Measurements from ENCODE around the gene MINDY4. TPM values are rescaled to one million over a fixed set of nuclear protein-coding genes. Genes with fewer than 3 reads are reported as not detected.

MINDY4 gene
- total RNA-seq, 6 experiments from 2014 or later: 1.2 to 3.2 (median 2.3) TPM

- H3K4me3 ChIP-seq: no peak overlapping the region
- H3K36me3 ChIP-seq: no peaks in the 10 kb centered on the region
- no peaks in the 10 kb centered on the region for H3K4me1 ChIP-seq
- WGBS (ENCODE audit: insufficient coverage, low coverage, low lambda C conversion rate, missing lambda C conversion rate): 93% methylated on average over 2 of the region's 11 CpGs
- DNase-seq (peak in 1 of 3 donors; percentile 29), ATAC-seq (no peak)
- intact Hi-C loops (cut with DNase I): no loop called here
- no peak for TF ChIP-seq CTCF (IDR thresholded peaks at IDR 0.05)
- no peak for TF ChIP-seq POLR2A (IDR thresholded peaks at IDR 0.05)
- no peaks in the 10 kb centered on the region for H3K9me3 ChIP-seq
- H3K27ac ChIP-seq: no peak overlapping the region
- no peaks in the 10 kb centered on the region for H3K27me3 ChIP-seq
Observed at GRCh38 chr7:30843741-30844482, 72.7 kb downstream of the MINDY4 start.

DNA sequence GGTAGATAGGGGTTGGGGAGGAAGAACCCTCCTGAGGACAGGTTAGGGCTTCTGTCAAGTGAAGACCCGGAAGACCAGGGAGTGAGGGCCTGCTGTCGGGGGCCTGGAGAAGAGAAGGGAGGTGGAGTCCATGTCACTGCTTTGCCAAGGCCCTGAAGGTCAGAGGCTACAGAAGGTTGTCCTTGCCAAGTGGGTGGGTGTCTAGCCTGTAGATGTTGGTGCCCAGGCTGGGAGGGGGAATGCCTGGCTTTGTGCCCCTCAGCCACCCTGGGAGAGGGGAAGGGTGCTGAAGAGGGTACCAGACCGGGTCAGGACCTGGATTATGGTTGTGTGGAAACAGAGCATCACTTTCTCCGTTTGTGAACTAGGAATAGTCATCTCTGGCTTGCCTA, 73.3 kb downstream of the MINDY4 start:
- Histone ChIP-seq H3K4me1 (no peaks in the 10 kb centered on the region), H3K4me3 (no peak overlapping the region), H3K27me3 (no peaks in the 10 kb centered on the region), H3K9me3 (no peaks in the 10 kb centered on the region), H3K27ac (no peak overlapping the region), H3K36me3 (no peaks in the 10 kb centered on the region)
- intact Hi-C loops (cut with DNase I): no loop called here
- DNase-seq (no peak), ATAC-seq (no peak)
- TF ChIP-seq POLR2A (IDR thresholded peaks at IDR 0.05) (no peak), CTCF (IDR thresholded peaks at IDR 0.05) (no peak)
- WGBS (ENCODE audit: insufficient coverage, low coverage, low lambda C conversion rate, missing lambda C conversion rate): 63% methylated on average over 2 of the region's 4 CpGs

- Histone ChIP-seq H3K36me3 (no peaks in the 10 kb centered on the region), H3K27ac (no peak overlapping the region), H3K4me1 (no peaks in the 10 kb centered on the region), H3K9me3 (no peaks in the 10 kb centered on the region), H3K4me3 (no peak overlapping the region), H3K27me3 (no peaks in the 10 kb centered on the region)
- DNase-seq: no peak
- no peak for ATAC-seq
- 80% methylated on average over 1 of the region's 3 CpGs for WGBS (ENCODE audit: insufficient coverage, low coverage, low lambda C conversion rate, missing lambda C conversion rate)
- TF ChIP-seq POLR2A (IDR thresholded peaks at IDR 0.05): no peak
- intact Hi-C loops (cut with DNase I): no loop called here
Observed at GRCh38 chr7:30844916-30845315, 73.7 kb downstream of the MINDY4 start.

DNA sequence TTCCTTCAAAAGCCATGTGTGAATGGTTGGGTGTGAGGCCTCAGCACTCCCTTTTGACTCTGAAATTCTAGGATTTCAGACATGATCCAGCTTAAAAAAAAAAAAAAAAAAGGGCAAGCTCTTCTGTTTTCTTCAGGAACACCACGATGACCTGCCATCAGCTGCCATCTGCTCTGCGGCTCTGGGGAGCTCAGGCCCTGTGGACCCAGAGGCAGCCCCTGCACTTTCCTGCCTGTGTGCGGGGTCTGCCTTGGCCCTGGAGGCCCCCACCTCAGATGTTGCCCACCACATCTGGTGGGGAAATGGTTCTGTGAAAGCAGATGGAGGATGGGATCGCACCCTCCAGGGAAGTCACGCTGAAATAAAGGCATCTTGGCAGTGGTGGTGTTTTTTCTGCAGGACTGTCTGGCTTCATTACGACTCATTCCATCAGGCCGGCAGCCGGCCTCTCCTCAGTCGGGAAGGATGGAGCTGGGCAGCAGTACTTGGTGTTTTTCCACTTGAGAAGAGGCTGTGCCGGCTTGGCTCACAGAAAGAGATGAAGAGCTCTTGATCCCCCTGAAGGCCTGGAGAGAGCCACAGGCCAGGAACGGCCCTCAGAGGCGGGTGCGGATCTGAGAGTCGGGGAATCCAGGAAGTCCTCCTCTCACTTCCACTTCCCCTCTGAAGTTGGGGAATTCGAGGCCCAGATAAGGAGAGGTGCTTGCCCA, 74.4 kb downstream of the MINDY4 start:
- WGBS (ENCODE audit: insufficient coverage, low coverage, low lambda C conversion rate, missing lambda C conversion rate): 50% methylated on average over 2 of the region's 15 CpGs
- H3K4me1 ChIP-seq: no peaks in the 10 kb centered on the region
- ATAC-seq: peak; percentile 20 to 45 (median 26)
- H3K27me3 ChIP-seq: no peaks in the 10 kb centered on the region
- no peak for TF ChIP-seq CTCF (IDR thresholded peaks at IDR 0.05)
- TF ChIP-seq POLR2A (IDR thresholded peaks at IDR 0.05): no peak
- DNase-seq: no peak
- H3K27ac ChIP-seq: no peak overlapping the region
- no peak overlapping the region for H3K4me3 ChIP-seq
- intact Hi-C loops (cut with DNase I): no loop called here
- no peaks in the 10 kb centered on the region for H3K36me3 ChIP-seq
- H3K9me3 ChIP-seq: no peaks in the 10 kb centered on the region

GRCh38 chr7:30846378-30846777, 75.2 kb downstream of the MINDY4 start:
- no peaks in the 10 kb centered on the region for H3K27me3 ChIP-seq
- ATAC-seq (no peak), DNase-seq (no peak)
- H3K27ac ChIP-seq: no peak overlapping the region
- no peak overlapping the region for H3K4me3 ChIP-seq
- H3K36me3 ChIP-seq: no peaks in the 10 kb centered on the region
- no peaks in the 10 kb centered on the region for H3K9me3 ChIP-seq
- intact Hi-C loops (cut with DNase I): no loop called here
- WGBS (ENCODE audit: insufficient coverage, low coverage, low lambda C conversion rate, missing lambda C conversion rate): 79% methylated on average over 4 of the region's 6 CpGs
- TF ChIP-seq POLR2A (IDR thresholded peaks at IDR 0.05) (no peak), CTCF (IDR thresholded peaks at IDR 0.05) (no peak)
- no peaks in the 10 kb centered on the region for H3K4me1 ChIP-seq

Data from right lobe of liver (tissue), 6 donors.